HG02642 (cell line): ENCODE results near the gene RPS6KA2.

Source experiments
- ATAC-seq: cut with Tn5 transposase; IDR thresholded peaks from one replicate; pipeline ENCODE4 v1.9.1; 2021; ENCODE audit warnings: mild to moderate bottlenecking; ENCODE audit not compliant: unreplicated experiment, poor library complexity

Gene RPS6KA2

GRCh38 chr6:166656230-166657151 is 29.4 kb upstream of the RPS6KA2 start:
- no peak for ATAC-seq

- no peak for ATAC-seq
These were observed 28.7 kb upstream of the RPS6KA2 start for GRCh38 chr6:166655713-166656229.

- ATAC-seq: no peak
These were observed 28.2 kb upstream of the RPS6KA2 start for GRCh38 chr6:166655251-166655650.

GRCh38 chr6:166654573-166654972 is 27.5 kb upstream of the RPS6KA2 start:
- no peak for ATAC-seq

GRCh38 chr6:166653639-166653941 is 26.5 kb upstream of the RPS6KA2 start:
- ATAC-seq: no peak

- ATAC-seq: no peak
These were observed 24.1 kb upstream of the RPS6KA2 start for GRCh38 chr6:166650824-166651807.

GRCh38 chr6:166650047-166650446 is 23.0 kb upstream of the RPS6KA2 start:
- ATAC-seq: no peak

- no peak for ATAC-seq
These were observed 21.8 kb upstream of the RPS6KA2 start for GRCh38 chr6:166648846-166649245.

GRCh38 chr6:166647896-166648295 is 20.8 kb upstream of the RPS6KA2 start:
- ATAC-seq: no peak

GRCh38 chr6:166646716-166647115 is 19.7 kb upstream of the RPS6KA2 start:
- no peak for ATAC-seq

GRCh38 chr6:166645896-166646295 is 18.8 kb upstream of the RPS6KA2 start:
- no peak for ATAC-seq

- ATAC-seq: no peak
These were observed 17.6 kb upstream of the RPS6KA2 start for GRCh38 chr6:166644681-166645080.

GRCh38 chr6:166643891-166644590 is 17.0 kb upstream of the RPS6KA2 start:
- no peak for ATAC-seq

GRCh38 chr6:166642646-166643045 is 15.6 kb upstream of the RPS6KA2 start:
- no peak for ATAC-seq

GRCh38 chr6:166640342-166641043 is 13.4 kb upstream of the RPS6KA2 start:
- ATAC-seq: peak; percentile 47

GRCh38 chr6:166639921-166640320 is 12.9 kb upstream of the RPS6KA2 start:
- ATAC-seq: no peak

- ATAC-seq: no peak
These were observed 11.5 kb upstream of the RPS6KA2 start for GRCh38 chr6:166638573-166638964.

GRCh38 chr6:166637812-166638572 is 10.9 kb upstream of the RPS6KA2 start:
- ATAC-seq: no peak

- no peak for ATAC-seq
These were observed 9.9 kb upstream of the RPS6KA2 start for GRCh38 chr6:166636934-166637333.
